ENCODE data around the gene AZIN2. TPM values are rescaled to one million over a fixed set of nuclear protein-coding genes. Genes with fewer than 3 reads are reported as not detected.

The AZIN2 gene
- total and polyA plus RNA-seq, 10 of the 15 experiments (the other 5 are each of a cell fraction or from before 2014, with no cell fraction given) = 0.02 to 0.85 (median 0.23) TPM

DNA sequence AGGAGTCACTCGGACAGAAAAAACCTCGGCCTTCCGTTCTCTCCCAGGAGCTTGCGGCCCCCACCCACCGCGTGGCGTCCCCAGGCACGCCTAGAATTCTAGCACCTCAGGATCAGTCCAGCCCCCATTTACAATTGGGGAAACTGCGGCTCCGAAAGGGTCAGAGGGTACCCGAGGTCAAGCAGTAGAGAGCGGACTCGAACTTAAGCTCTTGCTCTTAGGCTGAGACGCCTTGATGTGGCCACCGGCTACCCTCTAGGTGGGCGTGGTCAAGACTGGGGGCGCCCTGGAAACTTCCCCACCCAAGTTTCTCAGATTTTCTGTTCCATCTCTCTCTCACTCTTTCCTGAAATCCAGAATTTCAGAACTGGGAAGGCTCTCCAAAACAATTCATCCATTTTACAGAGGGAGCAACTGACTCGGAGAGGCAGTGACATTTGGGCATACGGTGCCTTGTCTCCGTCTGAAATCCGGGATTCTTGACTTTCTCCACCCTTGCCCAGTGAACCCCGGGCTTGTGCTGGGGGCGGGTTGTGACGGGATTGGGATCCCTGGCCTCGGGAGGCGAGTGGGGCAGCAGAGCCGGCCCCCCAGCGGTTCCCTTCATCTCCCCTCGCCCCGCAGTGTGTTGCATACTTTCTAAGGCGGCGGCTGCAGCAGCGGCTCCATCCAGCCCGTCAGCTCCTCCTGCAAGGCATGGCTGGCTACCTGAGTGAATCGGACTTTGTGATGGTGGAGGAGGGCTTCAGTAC is 777 bp downstream of the AZIN2 start:
- in situ Hi-C loops (cut with MboI) (no loop called here), intact Hi-C loops (cut with micrococcal nuclease; ENCODE audit: unreplicated experiment) (no loop called here)
- Histone ChIP-seq H3K27me3 (replicated peaks in 1 of 2; ENCODE audit: control insufficient read depth in 2 of 2, insufficient read depth in 2 of 2, low read length in 1 of 2) (peaks cover 8 to 12% of the 10 kb centered on the region in 2 experiments), H3K27ac (ENCODE audit: control insufficient read depth, insufficient read depth) (no peak overlapping the region), H2AFZ (ENCODE audit: control insufficient read depth, low read depth, low read length) (no peak overlapping the region), H3K4me1 (ENCODE audit: control insufficient read depth, insufficient read depth, low read length) (no peaks in the 10 kb centered on the region), H3K4me2 (ENCODE audit: control insufficient read depth, insufficient read depth) (peak overlapping the region; percentile 88), H3K9ac (ENCODE audit: control insufficient read depth, insufficient read depth, low read length) (no peak overlapping the region), H3K36me3 (ENCODE audit: control insufficient read depth in 2 of 2, insufficient read depth in 2 of 2, low read length in 1 of 2) (no peaks in the 10 kb centered on the region), H3K4me3 (peak overlapping the region; percentile 63), H3K9me3 (replicated peaks; ENCODE audit: control insufficient read depth, insufficient read depth, low read length) (no peaks in the 10 kb centered on the region), H3K79me2 (ENCODE audit: control insufficient read depth, insufficient read depth, low read length) (no peaks in the 10 kb centered on the region), H4K20me1 (ENCODE audit: control insufficient read depth, insufficient read depth) (no peaks in the 10 kb centered on the region)
- FAIRE-seq = no peak
- no peak for TF ChIP-seq IKZF2 (IDR thresholded peaks at IDR 0.05)
- TF ChIP-seq, protein P1, sequence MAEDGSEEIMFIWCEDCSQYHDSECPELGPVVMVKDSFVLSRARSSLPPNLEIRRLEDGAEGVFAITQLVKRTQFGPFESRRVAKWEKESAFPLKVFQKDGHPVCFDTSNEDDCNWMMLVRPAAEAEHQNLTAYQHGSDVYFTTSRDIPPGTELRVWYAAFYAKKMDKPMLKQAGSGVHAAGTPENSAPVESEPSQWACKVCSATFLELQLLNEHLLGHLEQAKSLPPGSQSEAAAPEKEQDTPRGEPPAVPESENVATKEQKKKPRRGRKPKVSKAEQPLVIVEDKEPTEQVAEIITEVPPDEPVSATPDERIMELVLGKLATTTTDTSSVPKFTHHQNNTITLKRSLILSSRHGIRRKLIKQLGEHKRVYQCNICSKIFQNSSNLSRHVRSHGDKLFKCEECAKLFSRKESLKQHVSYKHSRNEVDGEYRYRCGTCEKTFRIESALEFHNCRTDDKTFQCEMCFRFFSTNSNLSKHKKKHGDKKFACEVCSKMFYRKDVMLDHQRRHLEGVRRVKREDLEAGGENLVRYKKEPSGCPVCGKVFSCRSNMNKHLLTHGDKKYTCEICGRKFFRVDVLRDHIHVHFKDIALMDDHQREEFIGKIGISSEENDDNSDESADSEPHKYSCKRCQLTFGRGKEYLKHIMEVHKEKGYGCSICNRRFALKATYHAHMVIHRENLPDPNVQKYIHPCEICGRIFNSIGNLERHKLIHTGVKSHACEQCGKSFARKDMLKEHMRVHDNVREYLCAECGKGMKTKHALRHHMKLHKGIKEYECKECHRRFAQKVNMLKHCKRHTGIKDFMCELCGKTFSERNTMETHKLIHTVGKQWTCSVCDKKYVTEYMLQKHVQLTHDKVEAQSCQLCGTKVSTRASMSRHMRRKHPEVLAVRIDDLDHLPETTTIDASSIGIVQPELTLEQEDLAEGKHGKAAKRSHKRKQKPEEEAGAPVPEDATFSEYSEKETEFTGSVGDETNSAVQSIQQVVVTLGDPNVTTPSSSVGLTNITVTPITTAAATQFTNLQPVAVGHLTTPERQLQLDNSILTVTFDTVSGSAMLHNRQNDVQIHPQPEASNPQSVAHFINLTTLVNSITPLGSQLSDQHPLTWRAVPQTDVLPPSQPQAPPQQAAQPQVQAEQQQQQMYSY (CRISPR knock-in tag; IDR thresholded peaks at IDR 0.05) = no peak
- TF ChIP-seq CHD2 (IDR thresholded peaks at IDR 0.05; ENCODE audit: borderline replicate concordance, low read depth, low read length) = no peak
- TF ChIP-seq RELA (IDR thresholded peaks at IDR 0.05; ENCODE audit: borderline replicate concordance, partially characterized antibody) = no peak
- no peak for TF ChIP-seq CHD1 (IDR thresholded peaks at IDR 0.05; ENCODE audit: low read depth, low read length)
- no peak for TF ChIP-seq MEF2B (IDR thresholded peaks at IDR 0.05; ENCODE audit: partially characterized antibody, poor library complexity, severe bottlenecking)
- no peak for TF ChIP-seq RCOR1 (conservative IDR thresholded peaks at IDR 0.05; ENCODE audit: low read depth, low read length)
- no peak for ATAC-seq
- DNase-seq (ENCODE audit: low read depth, low spot score) = no peak
- WGBS (ENCODE audit: insufficient coverage, insufficient replicate concordance, low lambda C conversion rate, missing lambda C conversion rate) = 22% methylated on average over 34 of the region's 35 CpGs
- POLR2A ChIA-PET = interaction anchor here (1.6 kb wide), 1 partner anchor 150 kb away, joined by 3 read pairs; no protein-coding TSS in a partner anchor
- no TSS peak for BruUV-seq (replicated peaks)
- RAD21 ChIA-PET (ENCODE audit: unreplicated experiment) = no interaction called here
- SMC1A ChIA-PET (ENCODE audit: uncharacterized antibody, unreplicated experiment) = no interaction called here
- CTCF ChIA-PET = no interaction called here
